Epithelial cell of proximal tubule (primary cell): ENCODE measurements around the gene CLCA4. TPM values are rescaled to one million over a fixed set of nuclear protein-coding genes. Genes with fewer than 3 reads are reported as not detected.

Source experiments
- DNase-seq: peaks from one replicate; pipeline ENCODE4 v3.0.0-alpha.2; 2011; ENCODE audit warnings: low read depth
- H3K4me3 ChIP-seq: 2 replicates; pipeline ENCODE4 v1.5.1; 2011; ENCODE audit warnings: low read depth, mild to moderate bottlenecking, low read length
- CTCF ChIP-seq: conservative IDR thresholded peaks from 2 replicates; pipeline ENCODE4 v1.5.1; 2012; ENCODE audit warnings: low read depth, mild to moderate bottlenecking, low read length
- total RNA-seq: library from RNA; depleted of rRNA; stranded (reverse); fragments of >200 nt; gene quantifications from 2 replicates; pipeline ENCODE4 v1.2.3, GENCODE V29; 2015

Gene CLCA4
- total RNA-seq, 1 donor from 2014 or later, result not detected

GRCh38 chr1:86515597-86515996, 31.3 kb upstream of the CLCA4 start:
- no peak overlapping the region for H3K4me3 ChIP-seq
- TF ChIP-seq CTCF, result peak; percentile 86
- no peak for DNase-seq

GRCh38 chr1:86516335-86516734, 30.5 kb upstream of the CLCA4 start:
- no peak for TF ChIP-seq CTCF
- no peak for DNase-seq
- H3K4me3 ChIP-seq, result no peak overlapping the region

GRCh38 chr1:86517336-86517735, 29.5 kb upstream of the CLCA4 start:
- no peak for DNase-seq
- TF ChIP-seq CTCF, result no peak

GRCh38 chr1:86520789-86521521, 25.9 kb upstream of the CLCA4 start:
- H3K4me3 ChIP-seq, result no peak overlapping the region
- no peak for DNase-seq
- TF ChIP-seq CTCF, result no peak

More at GRCh38 chr1:86517336-86517735, 29.5 kb upstream of the CLCA4 start:
- H3K4me3 ChIP-seq, result no peak overlapping the region

GRCh38 chr1:86521522-86521891, 25.4 kb upstream of the CLCA4 start:
- no peak for DNase-seq
- H3K4me3 ChIP-seq, result no peak overlapping the region
- TF ChIP-seq CTCF, result no peak

GRCh38 chr1:86522240-86522639, 24.6 kb upstream of the CLCA4 start:
- no peak overlapping the region for H3K4me3 ChIP-seq
- no peak for DNase-seq
- no peak for TF ChIP-seq CTCF
